Keratinocyte (primary cell): ENCODE measurements around the gene PPP4R4. TPM values are rescaled to one million over a fixed set of nuclear protein-coding genes. Genes with fewer than 3 reads are reported as not detected.

Source experiments
- DNase-seq: peaks from one replicate; pipeline ENCODE4 v3.0.0-alpha.2; 2011; ENCODE audit warnings: low read depth, missing footprints, low spot score
- FAIRE-seq: peaks from 2 replicates; lab custom pipeline; 2011; peaks lifted over from hg19 to GRCh38; lab: Jason Lieb, UNC
- H2AFZ ChIP-seq: 2 replicates; pipeline ENCODE4 v1.6.0; 2012; ENCODE audit warnings: low read length, control low read depth, inconsistent platforms; ENCODE audit not compliant: control insufficient read depth
- H3K27ac ChIP-seq: 2 replicates; pipeline ENCODE4 v1.5.1; 2011; ENCODE audit warnings: low read length; ENCODE audit not compliant: control insufficient read depth, insufficient read depth
- H3K27me3 ChIP-seq: 3 replicates; pipeline ENCODE4 v1.6.0; 2011; ENCODE audit warnings: low read length; ENCODE audit not compliant: control insufficient read depth, insufficient read depth; ENCODE audit errors: extremely low read depth
- H3K36me3 ChIP-seq, 2 experiments: 2 replicates in 1 of 2; 3 replicates in 1 of 2; pipeline ENCODE4 v1.5.1; 2011; ENCODE audit warnings: low read length in 2 of 2, mild to moderate bottlenecking in 1 of 2; ENCODE audit not compliant: control insufficient read depth in 2 of 2, insufficient read depth in 2 of 2; ENCODE audit errors: extremely low read depth in 1 of 2
- H3K4me1 ChIP-seq: 3 replicates; pipeline ENCODE4 v1.5.1; 2011; ENCODE audit warnings: low read length; ENCODE audit not compliant: control insufficient read depth, insufficient read depth; ENCODE audit errors: extremely low read depth
- H3K4me2 ChIP-seq: 3 replicates; pipeline ENCODE4 v1.6.0; 2011; ENCODE audit warnings: low read depth, low read length; ENCODE audit not compliant: control insufficient read depth, insufficient read depth; ENCODE audit errors: extremely low read depth
- H3K4me3 ChIP-seq, 3 experiments: fragments of 200-600 bp in 1 of 3; sonication (generic) in 1 of 3; 2 replicates in 2 of 3; 3 replicates in 1 of 3; pipeline ENCODE4 v1.5.1; 2011 to 2016; ENCODE audit warnings: low read length in 3 of 3, mild to moderate bottlenecking in 3 of 3, control low read depth in 2 of 3, inconsistent platforms in 1 of 3, low read depth in 1 of 3, mixed read lengths in 1 of 3, mixed run types in 1 of 3, moderate library complexity in 1 of 3; ENCODE audit not compliant: control insufficient read depth in 2 of 3, insufficient read depth in 2 of 3; ENCODE audit errors: extremely low read depth in 1 of 3
- H3K79me2 ChIP-seq: 2 replicates; pipeline ENCODE4 v1.6.0; 2012; ENCODE audit warnings: low read length; ENCODE audit not compliant: control insufficient read depth, insufficient read depth
- H3K9ac ChIP-seq: 3 replicates; pipeline ENCODE4 v1.6.0; 2011; ENCODE audit warnings: low read length; ENCODE audit not compliant: control insufficient read depth, insufficient read depth; ENCODE audit errors: extremely low read depth
- H3K9me1 ChIP-seq: 3 replicates; pipeline ENCODE4 v1.6.0; 2011; ENCODE audit warnings: low read length; ENCODE audit not compliant: control insufficient read depth, insufficient read depth; ENCODE audit errors: extremely low read depth
- H3K9me3 ChIP-seq: 2 replicates; pipeline ENCODE4 v1.5.1; 2012; ENCODE audit warnings: low read depth, low read length; ENCODE audit not compliant: control insufficient read depth
- H4K20me1 ChIP-seq: 3 replicates; pipeline ENCODE4 v1.6.0; 2011; ENCODE audit warnings: low read length; ENCODE audit not compliant: control insufficient read depth, insufficient read depth; ENCODE audit errors: extremely low read depth
- EZH2 ChIP-seq: IDR thresholded peaks from one replicate; pipeline ENCODE4 v1.6.1; 2012; ENCODE audit warnings: inconsistent platforms, mild to moderate bottlenecking, low read length, moderate library complexity
- dilution Hi-C: fragments of 300-500 bp; cut with MboI; formaldehyde crosslinking; loops from one replicate; pipeline ENCODE4 v1.7.0; 2020; ENCODE audit warnings: low sequenced_read_pairs; ENCODE audit not compliant: extremely low pct_ligation_motif_present
- polyA plus RNA-seq, 5 experiments: library from polyadenylated mRNA; depleted of rRNA in 3 of 5; stranded (reverse) in 3 of 5; stranded (forward) in 1 of 5; unstranded in 1 of 5; fragments of >200 nt; gene quantifications; 1 replicate in 1 of 5; 2 replicates in 3 of 5; 3 replicates in 1 of 5; pipeline versions ENCODE4 v1.2.1 to v1.2.3, GENCODE V29; 2011 to 2012; ENCODE audit warnings: missing spikeins in 2 of 5, low read depth in 1 of 5, low replicate concordance in 1 of 5
- TF ChIP-seq, protein P1 (sequence below), 3 experiments: IDR thresholded peaks in 1 of 3; conservative IDR thresholded peaks in 1 of 3; optimal IDR thresholded peaks in 1 of 3; 2 replicates in 2 of 3; 3 replicates in 1 of 3; pipeline versions ENCODE3 to v1.5.1; 2011; ENCODE audit warnings: low read length in 3 of 3, mild to moderate bottlenecking in 3 of 3, moderate library complexity in 2 of 3, control low read depth in 1 of 3, inconsistent platforms in 1 of 3; ENCODE audit not compliant: insufficient read depth in 2 of 3; ENCODE audit errors: extremely low read depth in 1 of 3

Gene PPP4R4
- polyA plus RNA-seq, 1 donor (not counting 4 experiments of a cell fraction or from before 2014, with no cell fraction given), result 9.0 TPM

- no peaks in the 10 kb centered on the region for H3K27me3 ChIP-seq
These were observed 117.9 kb downstream of the PPP4R4 start for GRCh38 chr14:94291906-94292525.

GRCh38 chr14:94292526-94292871, 118.4 kb downstream of the PPP4R4 start:
- no peak overlapping the region for H2AFZ ChIP-seq
- H3K79me2 ChIP-seq, result no peaks in the 10 kb centered on the region
- H3K9me3 ChIP-seq, result no peaks in the 10 kb centered on the region
- no peak overlapping the region for H3K9ac ChIP-seq
- H3K27ac ChIP-seq, result no peak overlapping the region
- no peaks in the 10 kb centered on the region for H3K27me3 ChIP-seq
- no peak overlapping the region for H3K4me2 ChIP-seq
- TF ChIP-seq, protein P1, sequence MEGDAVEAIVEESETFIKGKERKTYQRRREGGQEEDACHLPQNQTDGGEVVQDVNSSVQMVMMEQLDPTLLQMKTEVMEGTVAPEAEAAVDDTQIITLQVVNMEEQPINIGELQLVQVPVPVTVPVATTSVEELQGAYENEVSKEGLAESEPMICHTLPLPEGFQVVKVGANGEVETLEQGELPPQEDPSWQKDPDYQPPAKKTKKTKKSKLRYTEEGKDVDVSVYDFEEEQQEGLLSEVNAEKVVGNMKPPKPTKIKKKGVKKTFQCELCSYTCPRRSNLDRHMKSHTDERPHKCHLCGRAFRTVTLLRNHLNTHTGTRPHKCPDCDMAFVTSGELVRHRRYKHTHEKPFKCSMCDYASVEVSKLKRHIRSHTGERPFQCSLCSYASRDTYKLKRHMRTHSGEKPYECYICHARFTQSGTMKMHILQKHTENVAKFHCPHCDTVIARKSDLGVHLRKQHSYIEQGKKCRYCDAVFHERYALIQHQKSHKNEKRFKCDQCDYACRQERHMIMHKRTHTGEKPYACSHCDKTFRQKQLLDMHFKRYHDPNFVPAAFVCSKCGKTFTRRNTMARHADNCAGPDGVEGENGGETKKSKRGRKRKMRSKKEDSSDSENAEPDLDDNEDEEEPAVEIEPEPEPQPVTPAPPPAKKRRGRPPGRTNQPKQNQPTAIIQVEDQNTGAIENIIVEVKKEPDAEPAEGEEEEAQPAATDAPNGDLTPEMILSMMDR (optimal IDR thresholded peaks at IDR 0.05 in 1 of 3, IDR thresholded peaks at IDR 0.05 in 1 of 3, conservative IDR thresholded peaks at IDR 0.05 in 1 of 3; ENCODE audit: extremely low read depth in 1 of 3, insufficient read depth in 2 of 3, low read length in 3 of 3), result no peak
- no peak for TF ChIP-seq EZH2
- FAIRE-seq, result no peak
- no peak overlapping the region for H3K4me3 ChIP-seq
- dilution Hi-C loops, result no loop called here
- H3K36me3 ChIP-seq, result no peaks in the 10 kb centered on the region
- DNase-seq, result no peak
- H4K20me1 ChIP-seq, result no peaks in the 10 kb centered on the region
- H3K4me1 ChIP-seq, result no peaks in the 10 kb centered on the region
- no peaks in the 10 kb centered on the region for H3K9me1 ChIP-seq

More at GRCh38 chr14:94291906-94292525, 117.9 kb downstream of the PPP4R4 start:
- Histone ChIP-seq H3K79me2 (no peaks in the 10 kb centered on the region), H3K36me3 (no peaks in the 10 kb centered on the region), H2AFZ (no peak overlapping the region), H3K4me1 (no peaks in the 10 kb centered on the region), H3K9me1 (no peaks in the 10 kb centered on the region), H3K4me2 (no peak overlapping the region), H3K4me3 (no peak overlapping the region), H3K27ac (no peak overlapping the region), H3K9ac (no peak overlapping the region), H4K20me1 (no peaks in the 10 kb centered on the region), H3K9me3 (no peaks in the 10 kb centered on the region)
- dilution Hi-C loops, result no loop called here
- FAIRE-seq, result no peak
- DNase-seq, result no peak
- TF ChIP-seq EZH2, result no peak
- TF ChIP-seq, protein P1 (optimal IDR thresholded peaks at IDR 0.05 in 1 of 3, IDR thresholded peaks at IDR 0.05 in 1 of 3, conservative IDR thresholded peaks at IDR 0.05 in 1 of 3; ENCODE audit: extremely low read depth in 1 of 3, insufficient read depth in 2 of 3, low read length in 3 of 3), result no peak
